ENCODE measurements around the gene TBC1D22A. TPM values are rescaled to one million over a fixed set of nuclear protein-coding genes. Genes with fewer than 3 reads are reported as not detected.

TBC1D22A gene
- total RNA-seq, 1 experiment from 2014 or later = 27.6 TPM

DNA sequence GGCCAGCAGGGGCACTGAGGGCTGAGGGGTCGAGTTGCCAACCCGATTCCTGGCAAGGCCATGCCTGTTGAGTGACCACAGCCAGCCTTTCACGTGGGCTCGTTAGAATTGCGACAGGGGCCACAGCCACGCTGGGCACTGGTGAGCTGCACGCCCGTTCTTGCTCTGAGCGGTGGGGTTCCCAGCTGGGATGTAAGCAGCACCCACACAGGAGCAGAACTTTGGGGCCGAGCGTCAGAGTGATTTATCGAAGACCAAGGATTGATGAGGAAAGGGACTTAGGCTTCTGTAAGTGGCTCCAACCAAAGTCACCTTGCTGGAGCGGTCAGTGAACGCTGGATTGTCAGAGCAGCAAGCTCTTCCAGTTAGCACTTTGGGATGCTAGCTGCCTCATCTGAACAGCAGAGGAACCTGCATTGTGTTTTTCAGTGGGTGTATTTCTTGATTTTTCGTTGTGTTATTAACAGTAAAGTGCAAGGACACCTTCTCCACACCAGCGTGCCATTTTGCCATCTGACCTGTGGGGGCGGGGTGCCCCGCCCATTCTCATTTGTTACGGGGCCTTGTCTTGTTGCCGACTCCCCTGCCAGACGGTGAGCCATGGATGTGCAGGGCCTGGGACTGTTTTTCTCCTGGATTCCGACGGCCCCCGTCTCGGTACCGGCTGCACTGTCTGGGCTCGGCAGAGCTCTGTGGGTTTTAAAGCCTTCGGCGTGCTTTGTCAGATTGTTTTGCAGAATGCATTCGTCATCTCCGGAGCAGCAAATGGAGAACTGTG lies 202.5 kb downstream of the TBC1D22A start:
- intact Hi-C loops (cut with micrococcal nuclease; ENCODE audit: unreplicated experiment) = no loop called here
- H3K27me3 Mint-ChIP-seq (ENCODE audit: unreplicated experiment) = no peaks in the 10 kb centered on the region
- no peak overlapping the region for H3K4me3 Mint-ChIP-seq (ENCODE audit: low read depth, unreplicated experiment)
- H3K4me1 Mint-ChIP-seq (ENCODE audit: low read depth, unreplicated experiment) = no peaks in the 10 kb centered on the region
- TF ChIP-seq, protein P1, sequence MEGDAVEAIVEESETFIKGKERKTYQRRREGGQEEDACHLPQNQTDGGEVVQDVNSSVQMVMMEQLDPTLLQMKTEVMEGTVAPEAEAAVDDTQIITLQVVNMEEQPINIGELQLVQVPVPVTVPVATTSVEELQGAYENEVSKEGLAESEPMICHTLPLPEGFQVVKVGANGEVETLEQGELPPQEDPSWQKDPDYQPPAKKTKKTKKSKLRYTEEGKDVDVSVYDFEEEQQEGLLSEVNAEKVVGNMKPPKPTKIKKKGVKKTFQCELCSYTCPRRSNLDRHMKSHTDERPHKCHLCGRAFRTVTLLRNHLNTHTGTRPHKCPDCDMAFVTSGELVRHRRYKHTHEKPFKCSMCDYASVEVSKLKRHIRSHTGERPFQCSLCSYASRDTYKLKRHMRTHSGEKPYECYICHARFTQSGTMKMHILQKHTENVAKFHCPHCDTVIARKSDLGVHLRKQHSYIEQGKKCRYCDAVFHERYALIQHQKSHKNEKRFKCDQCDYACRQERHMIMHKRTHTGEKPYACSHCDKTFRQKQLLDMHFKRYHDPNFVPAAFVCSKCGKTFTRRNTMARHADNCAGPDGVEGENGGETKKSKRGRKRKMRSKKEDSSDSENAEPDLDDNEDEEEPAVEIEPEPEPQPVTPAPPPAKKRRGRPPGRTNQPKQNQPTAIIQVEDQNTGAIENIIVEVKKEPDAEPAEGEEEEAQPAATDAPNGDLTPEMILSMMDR (IDR thresholded peaks at IDR 0.05; ENCODE audit: unreplicated experiment) = no peak
- no peak overlapping the region for H3K27ac Mint-ChIP-seq (ENCODE audit: unreplicated experiment)
- H3K9me3 Mint-ChIP-seq (ENCODE audit: low read depth, unreplicated experiment) = no peaks in the 10 kb centered on the region
- no peak for DNase-seq
- H3K36me3 Mint-ChIP-seq (ENCODE audit: insufficient read depth, unreplicated experiment) = no peaks in the 10 kb centered on the region
- CTCF ChIA-PET = no interaction called here
- BruUV-seq (replicated peaks) = no TSS peak

DNA sequence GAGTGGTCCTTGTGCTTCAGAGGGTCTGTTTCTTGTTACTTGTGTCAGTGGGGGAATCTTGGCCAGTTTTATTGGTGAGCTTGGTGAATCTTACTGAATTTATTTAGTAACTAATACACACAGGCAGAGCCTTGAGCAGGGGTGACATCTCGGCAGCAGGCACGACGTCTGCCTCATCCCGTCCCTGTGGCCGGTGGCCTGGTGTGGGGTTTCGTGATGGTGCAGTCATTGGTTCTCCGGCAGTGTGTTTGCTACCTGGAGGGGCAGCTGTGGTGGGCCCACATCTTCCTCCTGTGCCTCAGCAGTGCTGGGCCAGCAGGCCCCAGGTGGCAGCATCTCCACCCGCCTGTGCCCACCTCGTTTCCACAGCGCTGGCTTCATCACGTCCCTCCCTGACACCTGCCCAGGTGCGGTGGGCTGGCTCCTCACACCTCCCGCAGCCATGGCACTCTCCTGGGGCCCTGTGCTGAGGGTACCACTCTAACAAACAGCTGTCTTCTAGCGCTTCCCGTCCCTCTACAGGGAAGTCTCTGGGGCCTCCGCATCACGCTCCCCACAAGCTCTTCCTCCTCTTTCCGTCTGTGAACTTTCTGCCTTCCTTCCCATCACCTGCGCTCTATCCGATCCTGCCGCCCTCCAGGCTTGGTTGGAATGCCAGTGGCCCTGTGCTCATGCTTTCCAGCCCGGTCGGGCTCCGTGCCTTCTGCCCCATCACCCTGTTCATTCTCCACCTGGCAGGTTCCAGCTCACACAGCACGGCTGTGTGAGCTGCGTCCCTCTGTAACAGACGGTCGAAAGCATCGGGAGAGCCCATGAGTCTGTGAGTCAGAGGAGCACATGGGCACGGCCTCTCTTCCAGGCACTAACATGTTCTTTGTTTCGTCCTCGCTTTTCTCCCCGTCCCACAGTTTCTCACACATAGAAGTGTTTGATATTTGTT lies 203.4 kb downstream of the TBC1D22A start:
- no peaks in the 10 kb centered on the region for H3K27me3 Mint-ChIP-seq (ENCODE audit: unreplicated experiment)
- H3K9me3 Mint-ChIP-seq (ENCODE audit: low read depth, unreplicated experiment) = no peaks in the 10 kb centered on the region
- H3K4me3 Mint-ChIP-seq (ENCODE audit: low read depth, unreplicated experiment) = no peak overlapping the region
- no peak overlapping the region for H3K27ac Mint-ChIP-seq (ENCODE audit: unreplicated experiment)
- CTCF ChIA-PET = no interaction called here
- BruUV-seq (replicated peaks) = no TSS peak
- H3K36me3 Mint-ChIP-seq (ENCODE audit: insufficient read depth, unreplicated experiment) = no peaks in the 10 kb centered on the region
- TF ChIP-seq, protein P1 (IDR thresholded peaks at IDR 0.05; ENCODE audit: unreplicated experiment) = no peak
- no peak for DNase-seq
- intact Hi-C loops (cut with micrococcal nuclease; ENCODE audit: unreplicated experiment) = no loop called here
- no peaks in the 10 kb centered on the region for H3K4me1 Mint-ChIP-seq (ENCODE audit: low read depth, unreplicated experiment)

DNA sequence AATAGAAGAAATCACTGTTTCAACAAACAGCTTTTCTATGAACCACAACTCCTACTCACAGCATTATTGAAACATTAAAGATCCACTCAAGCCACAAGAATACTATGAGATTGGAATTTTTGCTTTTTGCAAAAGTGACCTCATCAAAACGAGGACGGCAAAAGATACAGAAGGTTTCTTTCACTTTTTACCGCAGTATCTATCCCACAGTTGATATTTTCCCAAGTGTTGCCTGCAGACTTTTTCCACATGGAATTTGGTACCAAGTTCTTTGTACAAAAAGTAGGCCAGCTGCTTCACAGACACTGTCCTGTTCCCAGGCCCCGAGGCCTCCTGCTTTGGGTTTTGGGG lies 204.0 kb downstream of the TBC1D22A start:
- TF ChIP-seq, protein P1 (IDR thresholded peaks at IDR 0.05; ENCODE audit: unreplicated experiment) = no peak
- Mint-ChIP-seq H3K27ac (ENCODE audit: unreplicated experiment) (no peak overlapping the region), H3K36me3 (ENCODE audit: insufficient read depth, unreplicated experiment) (no peaks in the 10 kb centered on the region), H3K4me1 (ENCODE audit: low read depth, unreplicated experiment) (no peaks in the 10 kb centered on the region), H3K9me3 (ENCODE audit: low read depth, unreplicated experiment) (no peaks in the 10 kb centered on the region), H3K4me3 (ENCODE audit: low read depth, unreplicated experiment) (no peak overlapping the region), H3K27me3 (ENCODE audit: unreplicated experiment) (no peaks in the 10 kb centered on the region)
- DNase-seq = no peak
- CTCF ChIA-PET = no interaction called here
- intact Hi-C loops (cut with micrococcal nuclease; ENCODE audit: unreplicated experiment) = no loop called here
- BruUV-seq (replicated peaks) = no TSS peak

DNA sequence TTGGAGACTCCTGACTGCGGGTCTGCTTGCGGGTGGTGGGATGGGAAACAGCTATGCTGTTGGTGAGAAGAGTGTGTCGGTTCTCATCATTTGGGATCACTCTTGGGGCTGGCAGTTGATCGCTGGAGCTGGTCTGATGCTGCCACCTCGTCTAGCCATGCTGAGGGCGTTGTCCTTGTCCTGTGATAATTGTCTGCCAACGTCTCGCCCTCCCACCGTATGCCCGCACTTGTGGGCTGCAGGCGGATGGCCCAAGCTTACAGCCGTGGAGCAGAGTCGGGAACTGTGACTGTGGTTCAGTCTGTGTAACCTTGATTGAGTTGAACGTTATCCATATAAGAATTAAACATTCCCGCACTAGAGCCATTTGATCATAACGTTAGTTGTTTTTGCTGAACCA lies 204.4 kb downstream of the TBC1D22A start:
- no peak overlapping the region for H3K27ac Mint-ChIP-seq (ENCODE audit: unreplicated experiment)
- intact Hi-C loops (cut with micrococcal nuclease; ENCODE audit: unreplicated experiment) = no loop called here
- DNase-seq = no peak
- TF ChIP-seq, protein P1 (IDR thresholded peaks at IDR 0.05; ENCODE audit: unreplicated experiment) = no peak
- H3K36me3 Mint-ChIP-seq (ENCODE audit: insufficient read depth, unreplicated experiment) = no peaks in the 10 kb centered on the region
- H3K9me3 Mint-ChIP-seq (ENCODE audit: low read depth, unreplicated experiment) = no peaks in the 10 kb centered on the region
- CTCF ChIA-PET = no interaction called here
- H3K4me1 Mint-ChIP-seq (ENCODE audit: low read depth, unreplicated experiment) = no peaks in the 10 kb centered on the region
- BruUV-seq (replicated peaks) = no TSS peak
- H3K4me3 Mint-ChIP-seq (ENCODE audit: low read depth, unreplicated experiment) = no peak overlapping the region
- H3K27me3 Mint-ChIP-seq (ENCODE audit: unreplicated experiment) = no peaks in the 10 kb centered on the region
